ENCODE results near the gene CR2.
"Not testable (repeated sequence)": the region's sequence is repeated elsewhere in the genome, so short reads cannot be mapped to it uniquely, and the experiment has no call there.

Gene CR2

DNA sequence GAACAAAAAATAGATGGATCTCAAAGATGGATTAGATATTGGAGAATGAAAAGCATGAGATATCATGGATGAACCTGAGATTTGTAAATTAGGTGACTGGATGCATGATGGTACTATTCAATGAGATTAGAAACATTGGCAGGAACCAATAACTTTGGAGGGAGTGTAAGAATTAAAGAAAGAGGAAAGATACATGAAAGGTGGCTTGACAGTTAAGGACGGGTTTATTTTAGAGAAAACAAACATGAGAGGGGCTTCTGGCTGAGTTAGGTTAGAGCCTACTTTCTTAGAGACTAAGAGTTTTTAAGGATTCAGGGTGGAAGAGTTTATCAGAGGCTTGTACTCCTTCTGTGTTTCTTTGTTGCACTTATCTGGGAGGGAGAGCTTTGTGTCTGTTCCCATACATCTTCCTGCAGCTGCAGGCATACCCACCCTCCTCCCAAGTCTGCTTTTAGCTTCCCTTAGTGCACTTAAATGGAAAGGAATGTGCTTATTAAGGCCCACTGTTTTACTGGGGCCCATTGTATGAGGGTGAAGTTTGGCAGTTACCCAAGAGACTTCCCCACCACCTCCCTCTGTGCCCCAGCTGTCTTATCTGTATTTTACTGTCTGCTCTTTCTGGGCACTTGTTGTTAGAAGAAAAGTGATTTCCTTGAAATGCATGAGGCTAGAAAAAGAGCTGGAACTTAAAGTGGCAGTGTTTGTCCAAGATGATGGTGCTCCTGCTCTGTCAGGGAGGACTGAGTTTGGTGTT lies 26.1 kb upstream of the CR2 start:
- DNase-seq (ENCODE audit: low read depth): no peak
- TF ChIP-seq, protein P1, sequence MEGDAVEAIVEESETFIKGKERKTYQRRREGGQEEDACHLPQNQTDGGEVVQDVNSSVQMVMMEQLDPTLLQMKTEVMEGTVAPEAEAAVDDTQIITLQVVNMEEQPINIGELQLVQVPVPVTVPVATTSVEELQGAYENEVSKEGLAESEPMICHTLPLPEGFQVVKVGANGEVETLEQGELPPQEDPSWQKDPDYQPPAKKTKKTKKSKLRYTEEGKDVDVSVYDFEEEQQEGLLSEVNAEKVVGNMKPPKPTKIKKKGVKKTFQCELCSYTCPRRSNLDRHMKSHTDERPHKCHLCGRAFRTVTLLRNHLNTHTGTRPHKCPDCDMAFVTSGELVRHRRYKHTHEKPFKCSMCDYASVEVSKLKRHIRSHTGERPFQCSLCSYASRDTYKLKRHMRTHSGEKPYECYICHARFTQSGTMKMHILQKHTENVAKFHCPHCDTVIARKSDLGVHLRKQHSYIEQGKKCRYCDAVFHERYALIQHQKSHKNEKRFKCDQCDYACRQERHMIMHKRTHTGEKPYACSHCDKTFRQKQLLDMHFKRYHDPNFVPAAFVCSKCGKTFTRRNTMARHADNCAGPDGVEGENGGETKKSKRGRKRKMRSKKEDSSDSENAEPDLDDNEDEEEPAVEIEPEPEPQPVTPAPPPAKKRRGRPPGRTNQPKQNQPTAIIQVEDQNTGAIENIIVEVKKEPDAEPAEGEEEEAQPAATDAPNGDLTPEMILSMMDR (IDR thresholded peaks at IDR 0.05; ENCODE audit: insufficient read depth, low read depth, low read length, missing control alignments): no peak
- H3K4me3 ChIP-seq (ENCODE audit: low read depth, low read length): no peak overlapping the region

DNA sequence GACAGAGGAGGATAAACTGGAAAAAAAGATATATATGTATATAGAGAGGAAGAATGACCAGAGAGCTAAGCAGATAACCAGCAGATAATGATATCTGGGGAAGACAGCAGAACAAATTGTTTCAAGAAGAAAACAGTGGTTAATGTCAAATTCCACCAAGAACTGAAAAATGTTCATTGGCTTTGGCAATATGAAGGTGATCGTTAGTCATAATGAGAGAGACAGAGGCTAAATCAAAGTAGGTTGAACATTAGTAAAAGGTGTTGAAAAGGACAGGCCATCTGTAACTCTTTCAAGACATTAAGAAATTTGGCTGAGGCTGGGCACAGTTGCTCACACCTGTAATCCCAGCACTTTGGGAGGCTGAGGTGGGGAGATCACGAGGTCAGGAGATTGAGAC lies 25.3 kb upstream of the CR2 start:
- TF ChIP-seq, protein P1 (IDR thresholded peaks at IDR 0.05; ENCODE audit: insufficient read depth, low read depth, low read length, missing control alignments): no peak
- no peak for DNase-seq (ENCODE audit: low read depth)
- no peak overlapping the region for H3K4me3 ChIP-seq (ENCODE audit: low read depth, low read length)

DNA sequence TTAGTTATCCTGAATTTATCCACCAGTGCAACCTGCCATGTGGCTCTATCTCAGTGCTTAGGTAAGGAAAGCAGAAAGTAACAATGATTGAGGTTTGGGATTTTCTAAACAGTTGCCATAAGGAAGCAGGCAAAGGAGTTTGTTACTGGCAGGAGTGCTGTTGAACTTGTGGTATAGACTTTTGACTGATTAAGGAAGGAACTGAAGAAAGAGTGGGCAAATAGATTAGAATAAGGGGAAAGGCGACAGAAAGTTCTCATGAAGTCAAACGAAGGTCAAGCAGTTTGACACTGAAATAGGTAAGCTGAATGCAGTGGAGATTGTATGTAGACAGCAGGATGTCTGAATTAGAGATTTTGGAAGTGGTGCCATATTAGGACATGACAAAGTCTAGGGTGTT lies 24.2 kb upstream of the CR2 start:
- DNase-seq (ENCODE audit: low read depth): peak; percentile 47
- H3K4me3 ChIP-seq (ENCODE audit: low read depth, low read length): no peak overlapping the region
- TF ChIP-seq, protein P1 (IDR thresholded peaks at IDR 0.05; ENCODE audit: insufficient read depth, low read depth, low read length, missing control alignments): no peak

DNA sequence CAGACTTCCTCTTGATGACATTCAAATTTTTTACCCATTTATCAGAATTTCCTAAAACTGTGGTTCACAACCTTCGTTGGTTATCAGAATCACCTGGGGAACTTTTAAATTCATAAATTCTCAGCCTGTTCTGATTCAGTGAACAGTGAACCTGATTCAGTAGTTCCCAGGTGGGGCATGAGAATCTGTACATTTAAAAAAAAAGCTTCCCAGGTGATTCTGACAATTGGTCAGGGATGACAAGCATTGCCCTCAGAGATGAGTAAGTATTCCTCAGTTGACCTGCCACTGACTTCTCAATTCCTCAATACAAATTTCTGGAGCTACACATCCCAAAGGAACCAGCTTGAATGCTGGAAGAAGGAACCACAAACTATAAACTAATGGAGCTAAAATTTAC lies 23.5 kb upstream of the CR2 start:
- H3K4me3 ChIP-seq (ENCODE audit: low read depth, low read length): no peak overlapping the region
- peak; percentile 65 for DNase-seq (ENCODE audit: low read depth)
- TF ChIP-seq, protein P1 (IDR thresholded peaks at IDR 0.05; ENCODE audit: insufficient read depth, low read depth, low read length, missing control alignments): no peak

DNA sequence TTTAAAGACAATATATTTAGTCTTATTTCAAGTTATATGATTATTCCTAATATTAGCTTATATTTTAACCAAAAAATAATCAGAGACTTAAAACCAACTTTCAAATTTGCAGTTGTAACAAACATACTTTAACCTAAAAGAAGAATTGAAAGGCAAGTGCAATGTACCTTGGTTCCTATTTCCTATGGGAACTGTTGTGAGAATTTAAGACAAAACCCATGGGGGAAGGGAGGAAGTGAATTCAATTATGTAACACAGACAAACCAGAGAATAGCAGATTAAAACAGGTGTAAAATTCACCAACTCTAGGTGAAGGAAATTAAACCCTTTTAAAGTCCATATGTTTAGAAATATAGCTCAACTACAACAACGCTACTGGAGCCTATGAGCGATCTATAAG lies 22.6 kb upstream of the CR2 start:
- TF ChIP-seq, protein P1 (IDR thresholded peaks at IDR 0.05; ENCODE audit: insufficient read depth, low read depth, low read length, missing control alignments): no peak
- H3K4me3 ChIP-seq (ENCODE audit: low read depth, low read length): no peak overlapping the region
- DNase-seq (ENCODE audit: low read depth): peak; percentile 61

DNA sequence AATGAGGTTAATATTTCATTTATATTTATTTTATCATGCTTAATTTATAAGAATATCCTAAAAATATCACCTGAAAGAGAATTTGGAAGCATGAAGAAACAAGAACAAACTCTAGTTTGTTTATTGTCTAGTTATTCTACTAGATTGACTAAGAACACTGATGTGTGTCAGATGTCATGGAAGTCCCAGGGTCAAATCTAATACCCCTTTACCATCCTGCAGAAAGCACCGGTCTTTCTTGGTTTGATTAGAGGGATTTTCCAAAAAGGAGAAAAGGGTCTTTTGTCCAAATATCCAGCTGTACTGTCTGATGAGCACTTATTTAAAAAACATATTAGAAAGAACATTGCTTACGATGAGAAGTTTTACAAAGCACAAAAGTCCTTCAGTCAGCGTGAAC lies 20.7 kb upstream of the CR2 start:
- DNase-seq (ENCODE audit: low read depth): no peak
- no peak overlapping the region for H3K4me3 ChIP-seq (ENCODE audit: low read depth, low read length)
- TF ChIP-seq, protein P1 (IDR thresholded peaks at IDR 0.05; ENCODE audit: insufficient read depth, low read depth, low read length, missing control alignments): no peak

DNA sequence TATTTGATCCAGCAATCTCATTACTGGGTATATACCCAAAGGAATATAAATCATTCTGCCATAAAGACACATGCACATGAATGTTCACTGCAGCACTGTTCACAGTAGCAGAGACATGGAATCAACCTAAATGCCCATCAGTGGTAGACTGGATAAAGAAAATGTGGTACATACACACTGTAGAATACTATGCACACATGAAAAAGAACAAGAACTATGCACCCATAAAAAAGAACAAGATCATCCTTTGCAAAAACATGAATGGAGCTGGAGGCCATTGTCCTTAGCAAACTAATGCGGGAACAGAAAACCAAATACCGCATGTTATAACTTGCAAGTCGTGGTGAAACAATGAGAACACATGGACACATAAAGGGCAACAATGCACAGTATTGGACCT lies 17.4 kb upstream of the CR2 start:
- not testable (repeated sequence) for DNase-seq (ENCODE audit: low read depth); H3K4me3 ChIP-seq (ENCODE audit: low read depth, low read length)

Measured in GM12865 (cell line).